Measurements from ENCODE around the gene JUP.

The JUP gene

GRCh38 chr17:41717408-41718286, 68.9 kb downstream of the JUP start:
- DNase-seq = no peak

DNA sequence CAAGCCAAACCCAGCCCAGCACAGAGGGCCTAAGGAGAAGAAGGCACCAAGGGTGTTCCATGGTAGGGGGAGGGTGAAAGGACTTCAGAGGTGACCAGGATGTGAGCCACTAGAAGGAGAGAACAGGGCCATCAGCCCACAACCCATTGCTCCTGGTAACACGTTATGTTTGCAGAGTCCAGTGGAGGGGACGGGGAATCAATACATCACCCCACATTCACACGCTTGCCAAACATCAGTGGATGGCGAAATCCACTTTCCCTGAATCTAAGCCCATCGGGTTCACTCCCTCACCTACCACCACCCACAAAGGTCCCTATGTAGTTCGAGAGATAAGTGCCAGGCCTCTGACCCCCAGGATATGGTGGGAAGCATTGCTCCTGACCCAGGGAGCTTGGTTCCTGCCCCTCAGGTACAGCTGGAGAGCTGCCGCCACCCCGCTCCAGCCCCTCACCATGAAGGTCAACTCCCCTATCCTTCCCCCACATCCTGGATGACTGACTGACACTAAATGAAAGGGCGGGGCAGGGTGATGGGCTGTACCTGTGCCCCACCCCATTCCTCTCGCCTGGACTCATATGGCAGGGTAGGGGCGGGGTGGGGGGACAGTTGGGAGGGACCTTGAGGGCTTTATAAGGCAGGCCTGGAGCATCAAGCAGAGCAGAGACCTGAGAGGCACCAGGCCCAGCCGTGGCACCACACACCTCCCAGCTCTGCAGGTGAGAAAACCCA, 74.7 kb downstream of the JUP start, which contains the start of gene GAST:
Gene GAST (plus strand): TSS at position 663 of the 732 bp plus-strand sequence. CDS start 3,106 bp downstream, outside the sequence.
- no peak for DNase-seq

DNA sequence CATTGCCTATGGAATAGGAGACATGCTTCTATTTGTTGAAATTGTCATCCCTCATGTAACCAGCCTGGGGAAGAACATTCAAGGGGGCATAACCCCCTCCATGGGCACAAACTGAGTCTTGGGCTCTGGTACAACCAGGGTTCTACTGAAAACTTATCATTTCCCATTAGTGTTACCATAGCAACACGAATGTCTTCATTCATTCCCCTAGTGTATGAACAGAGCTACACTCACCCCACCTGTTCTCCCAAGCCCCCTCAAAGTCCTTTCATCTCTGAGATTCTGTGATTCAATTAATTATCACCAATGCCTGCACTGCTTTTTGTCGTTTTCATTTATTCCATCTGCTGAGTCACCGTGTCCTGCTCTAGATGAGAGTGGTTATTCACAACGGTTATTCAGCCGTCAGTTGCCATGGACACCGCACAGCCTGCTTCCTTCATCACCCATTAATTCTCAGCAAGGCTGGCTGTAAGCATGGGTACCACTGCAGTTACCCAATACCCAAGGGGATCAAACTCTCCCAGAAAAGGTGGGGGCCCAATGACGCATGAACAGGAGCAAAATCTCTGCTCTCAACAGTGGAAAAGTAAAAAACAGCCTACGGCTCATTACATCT, 75.9 kb downstream of the JUP start:
- DNase-seq = no peak

DNA sequence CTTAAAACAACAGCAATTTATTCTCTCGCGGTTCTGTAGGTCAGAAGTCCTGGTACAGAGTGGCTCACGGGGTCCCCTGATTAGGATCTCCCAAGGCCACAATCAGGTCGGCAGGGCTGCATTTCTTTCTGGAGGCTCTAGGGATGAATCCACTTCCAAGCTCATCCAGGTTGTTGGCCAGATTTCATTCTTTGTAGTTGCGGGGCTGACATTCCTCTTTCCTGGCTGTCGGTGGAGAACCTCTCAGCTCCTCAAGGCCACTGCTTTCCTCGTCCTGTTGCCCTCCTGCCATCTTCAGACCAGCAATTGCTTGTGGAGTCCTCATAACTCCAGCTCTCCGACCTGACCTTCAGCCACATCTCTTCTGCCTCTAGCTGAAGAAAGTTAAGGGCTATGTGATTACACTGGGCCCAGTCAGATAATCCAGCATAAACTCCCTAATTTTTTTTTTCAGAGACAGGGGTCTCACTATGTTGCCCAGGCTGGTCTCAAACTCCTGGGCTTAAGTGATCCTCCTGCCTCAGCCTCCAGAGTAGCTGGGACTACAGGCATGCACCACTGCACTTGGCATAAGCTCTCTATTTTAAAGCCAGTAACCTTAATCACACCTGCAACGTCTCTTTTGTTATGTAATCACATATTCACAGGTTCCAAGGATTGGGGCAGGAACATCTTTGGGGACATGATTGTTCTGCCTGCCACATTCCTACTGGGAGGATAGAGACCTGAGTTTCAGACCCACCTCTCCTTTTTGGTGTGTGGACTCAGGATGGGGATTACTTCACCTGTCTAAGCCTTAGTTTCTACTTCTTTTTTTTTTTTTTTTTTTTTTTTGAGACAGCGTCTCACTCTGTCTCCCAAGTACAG, 78.5 kb downstream of the JUP start:
- no peak for DNase-seq

- DNase-seq = no peak
Measured at GRCh38 chr17:41705271-41705991, 81.1 kb downstream of the JUP start.

All from central memory CD4-positive, alpha-beta T cell (primary cell).